GM18870 (cell line): ENCODE results near the gene CTRB2.
"Not testable (repeated sequence)": the region's sequence is repeated elsewhere in the genome, so short reads cannot be mapped to it uniquely, and the experiment has no call there.

Experiments
- ATAC-seq: cut with Tn5 transposase; IDR thresholded peaks from one replicate; pipeline ENCODE4 v1.9.1; 2021; ENCODE audit warnings: moderate library complexity; ENCODE audit not compliant: unreplicated experiment

CTRB2 gene

GRCh38 chr16:75227361-75228142 is 20.6 kb upstream of the CTRB2 start:
- ATAC-seq = no peak

GRCh38 chr16:75226550-75227360 is 19.8 kb upstream of the CTRB2 start:
- ATAC-seq = no peak

GRCh38 chr16:75225678-75226515 is 18.9 kb upstream of the CTRB2 start:
- no peak for ATAC-seq

- ATAC-seq = no peak
Observed at GRCh38 chr16:75225092-75225491, 18.1 kb upstream of the CTRB2 start.

GRCh38 chr16:75224306-75225082 is 17.5 kb upstream of the CTRB2 start:
- ATAC-seq = no peak

GRCh38 chr16:75223129-75223528 is 16.2 kb upstream of the CTRB2 start:
- ATAC-seq = not testable (repeated sequence)

- ATAC-seq = no peak
Observed at GRCh38 chr16:75222271-75222783, 15.4 kb upstream of the CTRB2 start.

GRCh38 chr16:75219838-75220237 is 12.9 kb upstream of the CTRB2 start:
- peak; percentile 60 for ATAC-seq

GRCh38 chr16:75219088-75219487 is 12.1 kb upstream of the CTRB2 start:
- no peak for ATAC-seq

- peak; percentile 71 for ATAC-seq
Observed at GRCh38 chr16:75218256-75219076, 11.5 kb upstream of the CTRB2 start, which contains the start of gene CTRB1. Gene CTRB1, plus strand, starts transcription at chr16:75218988. Its CDS starts 20 bp downstream, at chr16:75219008.

GRCh38 chr16:75217389-75217851 is 10.5 kb upstream of the CTRB2 start:
- no peak for ATAC-seq

- ATAC-seq = no peak
Observed at GRCh38 chr16:75216576-75216975, 9.6 kb upstream of the CTRB2 start.

GRCh38 chr16:75216127-75216526 is 9.2 kb upstream of the CTRB2 start:
- ATAC-seq = no peak

- not testable (repeated sequence) for ATAC-seq
Observed at GRCh38 chr16:75211286-75211685, 4.3 kb upstream of the CTRB2 start.

- no peak for ATAC-seq
Observed at GRCh38 chr16:75209944-75210343, 3.0 kb upstream of the CTRB2 start.

GRCh38 chr16:75209514-75209913 is 2.6 kb upstream of the CTRB2 start:
- ATAC-seq = not testable (repeated sequence)

- ATAC-seq = no peak
Observed at GRCh38 chr16:75208861-75209505, 2.0 kb upstream of the CTRB2 start.

- no peak for ATAC-seq
Observed at GRCh38 chr16:75208242-75208825, 1.4 kb upstream of the CTRB2 start.
